HG03280 (cell line): ENCODE results near the gene NFX1.
"Not testable (repeated sequence)": the region's sequence is repeated elsewhere in the genome, so short reads cannot be mapped to it uniquely, and the experiment has no call there.

Experiments
- ATAC-seq: cut with Tn5 transposase; IDR thresholded peaks from one replicate; pipeline ENCODE4 v1.9.1; 2021; ENCODE audit warnings: mild to moderate bottlenecking, moderate library complexity; ENCODE audit not compliant: unreplicated experiment

The NFX1 gene

DNA sequence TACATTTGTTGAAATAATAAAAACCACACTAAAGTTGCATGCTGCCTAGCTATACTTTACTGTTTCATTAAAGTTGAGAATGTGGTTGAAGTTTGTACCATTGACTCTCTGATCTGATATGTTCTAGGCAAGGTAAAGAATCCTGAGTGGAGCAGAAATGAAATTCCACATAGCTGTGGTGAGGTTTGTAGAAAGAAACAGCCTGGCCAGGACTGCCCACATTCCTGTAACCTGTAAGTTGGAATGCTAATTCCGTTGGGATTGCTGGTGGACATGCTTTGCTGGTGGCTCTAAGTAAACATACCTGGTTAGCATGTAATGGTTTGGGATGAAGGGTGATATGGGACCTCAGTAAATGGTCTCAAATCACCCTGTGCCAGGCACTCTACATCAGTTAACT lies 16.8 kb downstream of the NFX1 start:
- no peak for ATAC-seq

DNA sequence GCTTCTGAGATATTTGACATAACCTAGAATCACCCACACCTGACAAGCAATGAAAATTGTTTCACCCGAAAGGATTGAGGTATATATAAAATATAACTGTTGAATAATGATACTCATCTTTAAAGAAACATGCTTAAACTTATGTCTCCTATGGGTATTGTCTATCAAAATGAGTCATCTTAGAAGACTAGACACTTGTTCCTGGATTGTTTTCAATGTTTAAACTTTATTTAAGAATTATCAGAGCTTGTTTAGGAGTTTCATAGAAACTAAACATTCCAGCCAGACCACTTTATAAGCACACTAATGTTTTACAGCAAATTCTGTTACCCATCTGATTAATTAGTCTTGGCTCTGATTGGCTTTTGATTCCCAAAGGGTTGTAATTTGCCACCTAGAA lies 19.6 kb downstream of the NFX1 start:
- no peak for ATAC-seq

DNA sequence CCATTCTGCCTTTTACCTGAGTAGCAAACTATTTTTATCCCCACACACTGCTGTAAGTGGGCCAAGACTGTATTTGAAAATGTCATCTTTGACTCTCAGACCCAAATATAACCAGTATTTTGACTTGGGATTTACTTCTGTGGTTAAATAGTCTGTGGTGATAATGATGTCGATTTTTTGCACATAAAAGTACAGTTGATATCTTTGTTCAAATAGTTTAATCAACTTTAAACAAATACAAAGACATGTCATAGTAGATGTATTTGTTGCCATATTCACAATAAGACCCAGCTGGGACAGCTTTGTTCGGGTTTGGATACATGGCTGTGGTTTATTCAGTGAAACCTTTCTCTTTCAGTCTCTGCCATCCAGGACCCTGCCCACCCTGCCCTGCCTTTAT lies 20.4 kb downstream of the NFX1 start:
- ATAC-seq = no peak

DNA sequence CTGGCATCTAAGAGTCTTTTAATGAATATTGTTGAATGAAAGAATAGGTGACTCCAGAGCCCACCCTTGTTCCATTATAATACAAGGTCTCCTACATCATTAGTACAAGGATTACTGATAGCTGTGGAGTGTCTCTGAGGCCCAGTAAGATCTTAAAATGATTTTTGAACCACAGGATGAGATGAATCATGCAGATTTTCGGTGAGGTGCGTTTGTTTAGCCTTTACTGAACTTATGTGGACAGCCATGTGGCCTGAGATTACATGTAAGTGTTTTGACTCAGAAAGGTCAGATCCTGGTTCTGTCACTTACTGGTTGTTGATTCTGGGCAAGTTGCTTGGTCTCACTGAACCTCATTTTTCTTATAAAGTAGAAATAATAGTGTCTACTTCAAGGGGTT lies 21.6 kb downstream of the NFX1 start:
- no peak for ATAC-seq

DNA sequence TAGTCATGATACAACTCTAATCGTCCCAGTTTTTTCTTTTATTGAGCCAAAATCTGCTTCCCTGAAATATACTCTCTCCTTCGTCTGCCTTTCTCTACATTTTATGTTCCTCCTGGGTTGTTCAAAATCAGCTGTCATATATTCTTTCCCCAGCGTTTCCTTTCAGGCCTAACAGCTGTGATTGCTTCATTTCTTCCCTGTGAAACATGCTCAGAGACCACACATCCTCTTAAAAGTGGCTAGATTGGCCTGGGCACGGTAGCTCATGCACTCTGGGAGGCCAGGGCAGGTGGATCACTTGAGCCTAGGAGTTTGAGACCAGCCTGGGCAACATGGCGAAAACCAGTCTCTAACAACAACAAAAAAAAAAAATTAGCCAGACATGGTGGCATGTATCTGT lies 25.1 kb downstream of the NFX1 start:
- no peak for ATAC-seq

DNA sequence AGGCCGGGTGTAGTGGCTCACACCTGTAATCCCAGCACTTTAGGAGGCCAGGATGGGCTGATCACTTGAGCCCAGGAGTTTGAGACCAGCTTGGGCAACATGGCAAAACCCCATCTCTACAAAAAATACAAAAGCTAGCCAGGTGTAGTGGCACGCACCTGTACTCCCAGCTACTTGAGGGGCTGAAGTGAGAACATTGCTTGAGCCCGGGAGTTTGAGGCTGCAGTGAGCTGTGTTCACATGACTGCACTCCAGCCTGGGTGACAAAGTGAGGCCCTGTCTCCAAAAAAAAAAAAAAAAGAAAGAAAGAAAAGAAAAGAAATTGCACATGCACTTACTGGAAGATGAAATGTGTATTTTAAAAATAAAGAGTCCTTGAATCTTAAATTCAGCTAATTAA lies 26.8 kb downstream of the NFX1 start:
- not testable (repeated sequence) for ATAC-seq

DNA sequence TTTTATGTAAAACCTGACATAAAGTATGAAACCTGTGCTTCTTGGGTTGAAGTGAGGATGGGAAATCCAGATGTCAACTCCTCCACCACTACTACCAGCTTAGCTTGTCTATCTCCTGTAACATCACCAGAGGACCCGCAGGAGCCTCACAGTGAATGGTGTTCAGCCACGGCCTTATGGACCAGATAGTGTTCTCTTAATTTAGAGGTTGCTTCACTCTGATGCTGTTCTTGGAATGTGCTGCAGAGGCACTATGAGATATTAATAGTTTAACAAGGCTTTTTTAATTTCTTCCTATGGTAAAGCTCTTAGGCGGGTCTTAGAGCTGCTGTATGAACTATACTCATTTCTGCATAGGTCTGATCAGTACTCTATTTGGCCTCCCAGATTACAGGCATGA lies 27.9 kb downstream of the NFX1 start:
- ATAC-seq = no peak

DNA sequence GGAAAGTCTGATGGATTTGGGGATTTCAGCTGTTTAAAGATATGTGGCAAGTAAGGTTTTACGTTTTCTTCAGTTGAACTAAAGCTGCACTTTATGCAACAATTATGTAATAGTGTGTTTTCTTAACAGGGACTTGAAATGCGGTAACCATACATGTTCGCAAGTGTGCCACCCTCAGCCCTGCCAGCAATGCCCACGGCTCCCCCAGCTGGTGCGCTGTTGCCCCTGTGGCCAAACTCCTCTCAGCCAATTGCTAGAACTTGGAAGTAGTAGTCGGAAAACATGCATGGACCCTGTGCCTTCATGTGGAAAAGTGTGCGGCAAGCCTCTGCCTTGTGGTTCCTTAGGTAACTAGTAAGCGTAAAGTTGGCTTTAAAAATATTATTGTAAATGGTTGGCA lies 28.5 kb downstream of the NFX1 start:
- no peak for ATAC-seq

DNA sequence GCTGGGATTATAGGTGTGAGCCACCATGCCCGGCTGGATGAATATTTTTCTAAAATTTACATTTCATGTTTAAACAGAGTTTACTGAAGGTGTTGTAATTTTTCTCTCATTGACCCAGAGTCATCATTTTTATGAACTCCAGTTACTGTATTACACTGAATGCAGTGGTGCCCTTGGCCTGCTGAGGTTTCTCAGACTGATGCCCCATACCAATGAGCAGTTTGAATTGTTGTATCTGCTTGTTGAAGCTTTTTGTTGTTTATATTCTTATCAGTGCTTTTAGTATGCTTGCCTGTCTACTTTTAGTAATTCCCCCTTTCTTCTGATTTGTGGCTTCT lies 29.9 kb downstream of the NFX1 start:
- ATAC-seq = no peak

DNA sequence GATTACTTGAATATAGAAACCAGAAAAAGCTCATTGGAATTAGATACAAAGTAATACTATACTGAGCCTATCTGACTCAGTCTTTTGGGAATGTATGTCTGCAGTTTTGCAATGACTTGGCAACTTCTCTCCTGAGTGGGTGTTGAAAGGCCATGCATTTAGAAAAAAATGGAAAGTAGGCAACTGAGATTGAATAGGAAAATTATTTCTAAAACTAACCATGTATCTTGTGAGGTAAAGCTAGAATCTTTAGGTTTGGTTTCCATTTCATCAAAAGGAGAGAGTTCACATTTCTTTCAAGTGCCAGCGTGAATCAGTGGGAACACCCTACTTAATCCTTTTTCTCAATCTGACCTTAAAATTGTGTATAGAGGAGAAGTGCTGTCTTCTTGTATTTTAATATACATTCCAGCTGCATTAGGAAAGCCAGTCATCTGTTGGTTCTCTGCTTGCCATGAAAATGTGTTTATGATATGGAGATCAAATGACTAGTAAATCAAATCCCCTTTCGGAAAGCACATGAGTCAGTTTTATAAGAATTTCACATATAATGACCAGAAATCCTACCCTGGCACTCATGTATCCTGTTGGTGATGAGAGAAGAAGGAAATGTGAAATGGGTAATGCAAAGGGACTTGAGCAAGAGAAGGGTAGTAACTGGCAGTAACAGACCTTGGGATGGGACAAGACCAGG lies 30.4 kb downstream of the NFX1 start:
- no peak for ATAC-seq

DNA sequence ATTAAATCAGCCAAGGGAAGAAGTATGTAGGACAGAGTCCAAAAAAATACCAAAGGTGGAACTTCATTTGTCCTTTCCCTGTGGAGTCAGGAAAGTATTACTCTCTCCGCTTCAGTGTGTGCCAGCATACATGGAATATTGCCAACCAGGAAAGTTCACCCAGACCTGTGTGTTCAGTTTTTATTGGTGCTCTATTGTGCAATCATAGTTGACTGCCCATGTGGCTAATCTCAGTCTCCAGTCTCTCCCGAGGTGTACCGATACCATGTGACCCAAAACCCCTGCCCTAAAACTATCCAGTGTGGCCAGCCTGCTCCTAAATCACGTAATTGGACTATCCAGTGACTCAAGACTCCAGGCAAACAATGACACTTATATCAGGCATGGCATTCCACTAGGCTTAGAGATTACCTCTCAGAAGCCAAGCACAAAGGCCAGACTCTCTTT lies 38.8 kb downstream of the NFX1 start:
- ATAC-seq = no peak

DNA sequence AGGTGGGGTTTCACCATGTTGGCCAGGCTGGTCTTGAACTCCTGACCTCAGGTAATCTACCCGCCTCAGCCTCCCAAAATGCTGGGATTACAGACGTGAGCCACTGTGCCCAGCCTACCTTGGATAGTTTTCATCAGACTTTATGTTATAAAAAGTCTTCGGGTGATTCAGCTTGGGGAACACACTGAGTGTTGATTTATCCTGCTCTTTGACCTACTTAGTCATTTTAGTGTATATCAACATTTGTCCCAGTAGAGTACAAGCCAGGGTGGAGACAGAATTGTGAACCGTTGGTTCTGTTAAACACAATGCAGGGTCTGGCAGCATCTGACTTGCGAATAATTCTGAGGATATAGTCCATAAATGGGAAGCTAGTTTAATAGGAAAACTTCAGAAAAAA lies 39.7 kb downstream of the NFX1 start:
- ATAC-seq = no peak

DNA sequence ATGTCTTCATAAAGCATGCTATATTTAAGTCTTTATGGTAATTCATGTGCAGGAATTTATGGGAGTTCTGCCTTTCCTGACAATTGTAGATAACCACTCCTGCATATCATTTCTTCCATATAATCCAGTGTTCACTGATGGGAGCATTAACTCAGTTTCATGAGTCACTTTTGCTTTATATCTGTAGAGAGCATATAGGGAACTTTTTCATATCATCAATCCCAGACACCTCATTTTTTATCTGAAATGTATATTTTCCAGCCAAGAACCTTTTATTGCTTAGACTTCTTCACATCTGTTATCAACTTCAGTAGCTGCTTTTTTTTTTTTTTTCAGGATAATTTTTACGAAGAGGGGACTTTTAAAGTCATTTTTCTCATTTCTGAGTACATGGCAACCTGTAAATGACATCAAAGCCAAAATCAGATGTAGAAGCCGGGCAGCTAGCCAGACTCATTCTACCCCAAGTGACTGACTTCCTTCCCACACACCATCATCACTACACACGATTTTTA lies 41.1 kb downstream of the NFX1 start:
- ATAC-seq = no peak

DNA sequence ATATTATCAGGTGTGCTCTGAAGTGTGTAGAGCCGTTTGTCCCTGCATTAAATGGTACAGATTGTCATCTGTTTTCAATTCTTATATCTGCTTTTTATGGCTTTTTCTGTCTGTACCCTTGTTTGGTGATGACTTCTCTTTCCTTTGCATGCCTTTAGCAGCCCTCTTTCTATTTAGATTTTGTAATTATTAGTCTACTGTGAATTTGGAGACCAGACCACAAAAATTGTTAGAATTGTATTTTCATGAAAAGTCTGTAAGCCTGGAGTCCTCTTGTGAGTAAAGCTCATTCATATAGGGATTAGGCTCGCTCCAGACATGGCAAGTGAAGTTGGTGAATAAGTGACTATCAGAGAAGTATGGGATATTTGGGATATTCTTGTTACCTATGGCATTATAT lies 41.7 kb downstream of the NFX1 start:
- ATAC-seq = no peak

DNA sequence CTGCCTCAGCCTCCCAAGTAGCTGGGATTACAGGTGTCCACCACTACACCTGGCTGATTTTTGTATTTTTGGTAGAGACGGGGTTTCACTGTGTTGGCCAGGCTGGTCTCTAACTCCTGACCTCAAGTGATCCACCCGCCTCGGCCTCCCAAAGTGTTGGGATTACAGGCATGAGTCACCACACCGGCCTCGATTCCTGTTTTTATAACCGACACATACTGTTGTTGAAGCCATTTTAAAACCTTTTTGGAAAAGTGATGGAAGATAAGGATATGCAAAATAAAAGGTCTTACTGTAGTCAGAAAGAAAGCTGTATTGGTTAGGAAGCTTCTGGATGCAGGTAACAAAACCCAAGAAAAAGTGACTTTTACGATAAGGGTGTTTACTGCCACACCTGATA lies 42.6 kb downstream of the NFX1 start:
- not testable (repeated sequence) for ATAC-seq

DNA sequence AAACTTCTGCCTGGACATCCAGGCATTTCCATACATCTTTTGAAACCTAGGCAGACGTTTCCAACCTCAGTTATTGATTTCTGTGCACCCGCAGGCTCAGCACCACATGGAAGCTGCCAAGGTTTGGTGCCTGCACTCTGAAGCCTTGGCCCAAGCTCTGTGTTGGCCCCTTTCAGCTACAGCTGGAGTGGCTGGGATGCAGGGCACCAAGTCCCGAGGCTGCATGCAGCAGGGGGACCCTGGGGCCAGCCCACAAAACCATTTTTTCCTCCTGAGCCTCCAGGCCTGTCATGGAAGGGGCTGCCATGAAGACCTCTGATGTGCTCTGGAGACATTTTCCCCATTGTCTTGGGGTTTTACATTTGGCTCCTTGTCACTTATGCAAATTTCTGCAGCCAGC lies 49.9 kb downstream of the NFX1 start:
- ATAC-seq = no peak

DNA sequence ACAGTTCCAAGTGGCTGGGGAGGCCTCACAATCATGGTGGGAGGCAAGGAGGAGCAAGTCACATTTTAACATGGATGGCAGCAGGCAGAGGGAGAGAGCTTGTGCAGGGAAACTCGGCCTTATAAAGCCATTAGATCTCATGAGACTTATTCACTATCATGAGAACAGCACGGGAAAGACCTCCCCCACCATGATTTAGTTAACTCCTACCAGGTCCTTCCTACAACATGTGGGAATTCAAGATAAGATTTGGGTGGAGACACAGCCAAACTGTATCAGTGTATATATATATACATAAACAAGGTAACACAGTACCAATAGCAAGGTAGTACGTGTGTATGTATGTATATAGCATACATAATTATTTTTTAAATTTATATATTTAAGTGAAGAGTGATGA lies 50.9 kb downstream of the NFX1 start:
- ATAC-seq = no peak

DNA sequence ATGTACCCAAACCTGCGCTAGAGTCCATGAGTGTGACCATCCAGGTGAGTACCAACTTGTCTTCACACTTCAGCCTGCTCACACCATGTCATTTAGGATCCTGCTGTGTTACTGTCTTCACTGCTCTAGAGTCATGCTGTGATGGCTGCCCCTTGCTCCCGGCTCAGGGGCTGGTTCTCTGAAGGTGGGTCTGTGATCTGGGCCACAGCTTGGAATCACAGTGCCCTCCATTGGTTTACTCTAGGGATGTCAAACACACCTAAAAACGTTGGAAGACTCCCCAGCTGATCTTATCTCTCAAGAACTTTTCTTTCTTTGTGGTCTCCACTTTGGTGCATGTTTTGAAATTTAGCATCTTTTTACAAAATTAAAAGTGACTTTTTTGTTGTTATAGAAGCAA lies 53.8 kb downstream of the NFX1 start:
- ATAC-seq = no peak

DNA sequence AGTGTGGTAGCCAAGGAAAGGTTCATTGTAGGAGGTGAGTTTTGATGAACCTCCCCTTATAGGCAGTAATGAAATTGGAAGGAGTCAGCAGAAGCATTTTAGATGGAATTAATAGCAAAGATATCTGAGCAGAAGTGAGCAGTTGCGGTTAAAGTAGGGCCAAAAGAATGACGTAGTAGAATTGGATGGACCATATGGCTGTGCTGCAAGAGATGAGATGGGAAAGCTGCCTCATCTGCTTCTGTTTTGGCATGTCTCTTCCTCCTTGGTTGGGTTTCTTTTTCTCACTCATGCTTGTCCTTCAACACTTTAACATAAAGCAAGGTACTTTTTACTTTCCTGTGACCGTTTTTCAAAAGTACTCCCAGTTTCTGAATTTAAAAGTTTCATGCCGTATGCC lies 56.2 kb downstream of the NFX1 start:
- ATAC-seq = no peak

DNA sequence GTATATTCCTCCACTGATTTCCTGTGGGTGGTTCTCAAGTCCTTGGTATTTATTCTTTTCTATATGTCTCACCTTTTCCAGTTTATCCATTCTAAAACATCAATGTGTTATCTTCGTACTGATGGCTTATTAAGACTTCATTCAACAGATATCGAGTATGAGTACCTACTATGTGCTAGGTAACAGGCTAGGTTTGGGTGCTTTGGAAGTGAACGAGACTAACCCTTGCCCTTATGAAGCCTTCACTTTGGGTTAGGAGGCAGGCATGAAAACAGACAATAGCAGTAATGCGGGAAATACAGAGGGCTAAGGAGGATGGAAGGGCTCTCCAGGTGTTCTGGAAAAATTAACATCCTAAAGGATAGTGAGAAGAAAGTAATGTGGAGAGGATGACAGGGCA lies 58.7 kb downstream of the NFX1 start:
- no peak for ATAC-seq

DNA sequence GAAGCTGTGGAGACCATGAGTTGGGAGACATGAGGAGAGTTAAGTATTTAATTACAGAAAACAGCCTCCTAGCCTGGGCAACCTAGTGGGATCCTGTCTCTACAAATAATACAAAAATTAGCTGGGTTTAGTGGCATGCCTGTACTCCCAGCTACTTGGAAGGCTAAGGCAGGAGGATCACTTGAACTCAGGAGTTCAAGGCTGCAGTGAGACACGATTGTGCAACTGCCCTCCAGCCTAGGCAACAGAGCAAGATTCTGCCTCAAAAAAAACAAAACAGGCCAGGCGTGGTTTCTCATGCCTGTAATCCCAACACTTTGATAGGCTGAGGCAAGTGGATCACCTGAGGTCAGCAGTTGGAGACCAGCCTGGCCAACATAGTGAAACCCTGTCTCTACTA lies 59.4 kb downstream of the NFX1 start:
- no peak for ATAC-seq

DNA sequence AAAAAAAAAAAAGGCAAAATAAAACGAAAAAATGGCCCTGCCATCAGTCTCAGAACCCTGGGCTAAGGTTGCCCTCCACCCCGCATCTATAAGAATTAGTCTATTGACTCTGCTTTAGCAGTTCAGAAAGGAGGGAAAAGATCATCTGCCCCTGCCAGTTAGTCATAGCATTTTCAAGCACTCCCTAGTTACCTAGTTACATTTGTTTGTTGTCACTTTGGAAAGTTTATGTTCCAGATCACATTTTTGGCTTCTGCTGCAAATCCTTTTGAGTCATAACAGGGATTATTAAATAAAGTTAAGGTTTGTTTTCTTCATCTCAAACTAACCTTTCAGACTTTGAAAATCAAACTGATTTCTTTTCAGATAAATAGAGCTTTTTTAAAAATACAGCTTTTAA lies 60.0 kb downstream of the NFX1 start:
- ATAC-seq = no peak

DNA sequence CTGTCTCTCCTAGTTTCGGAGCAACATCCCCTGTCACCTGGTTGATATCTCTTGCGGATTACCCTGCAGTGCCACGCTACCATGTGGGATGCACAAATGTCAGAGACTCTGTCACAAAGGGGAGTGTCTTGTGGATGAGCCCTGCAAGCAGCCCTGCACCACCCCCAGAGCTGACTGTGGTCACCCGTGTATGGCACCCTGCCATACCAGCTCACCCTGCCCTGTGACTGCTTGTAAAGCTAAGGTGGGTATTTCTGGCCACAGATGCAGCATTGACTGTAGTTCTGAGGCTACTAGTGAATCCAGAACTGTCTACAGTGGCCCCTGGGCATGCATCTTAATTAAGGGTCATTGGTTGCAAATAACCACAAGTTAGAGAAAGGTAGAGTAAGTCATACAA lies 61.2 kb downstream of the NFX1 start:
- no peak for ATAC-seq
